GM19438 (cell line): Measurements from ENCODE around the gene TSC22D4.
A peak's percentile ranks its signal among the peaks of the same experiment; 100 is the strongest.
"Not testable (repeated sequence)": the region's sequence is repeated elsewhere in the genome, so short reads cannot be mapped to it uniquely, and the experiment has no call there.

Experiments used
- ATAC-seq: cut with Tn5 transposase; IDR thresholded peaks from one replicate; pipeline ENCODE4 v1.9.1; 2021; ENCODE audit warnings: low read depth; ENCODE audit not compliant: unreplicated experiment

Gene TSC22D4

DNA sequence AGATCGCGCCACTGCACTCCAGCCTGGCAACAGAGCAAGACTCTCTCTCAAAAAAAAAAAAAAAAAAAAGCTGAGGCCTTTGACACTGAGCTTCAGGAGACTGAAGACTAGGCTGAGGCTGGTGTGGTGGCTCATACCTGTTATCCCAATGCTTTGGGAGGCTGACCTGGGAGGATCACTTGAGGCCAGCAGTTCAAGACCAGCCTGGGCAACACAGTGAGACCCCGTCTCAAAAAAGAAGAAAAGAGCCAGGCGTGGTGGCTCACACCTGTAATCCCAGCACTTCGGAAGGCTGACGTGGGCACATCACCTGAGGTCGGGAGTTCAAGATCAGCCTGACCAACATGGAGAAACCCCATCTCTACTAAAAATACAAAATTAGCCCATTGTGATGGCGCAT, 31.7 kb downstream of the TSC22D4 start:
- not testable (repeated sequence) for ATAC-seq

DNA sequence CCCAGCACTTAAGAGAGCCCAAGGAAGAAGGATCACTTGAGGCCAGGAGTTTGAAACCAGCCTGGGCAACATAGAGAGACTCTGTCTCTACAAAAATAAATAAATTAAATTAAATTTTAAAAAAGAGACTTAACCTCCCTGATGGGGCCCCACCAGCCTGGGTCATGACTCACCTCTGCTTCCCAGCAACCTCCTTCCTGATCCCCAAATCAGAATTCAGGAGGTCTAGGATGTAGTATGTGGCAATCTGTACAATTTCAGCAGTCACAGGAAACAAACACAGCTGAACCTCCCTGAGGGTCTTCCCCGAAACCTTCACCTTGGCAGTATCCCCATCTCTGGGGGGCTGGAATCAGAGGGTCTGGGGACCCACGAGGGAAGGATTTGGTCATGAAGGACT, 33.0 kb downstream of the TSC22D4 start:
- ATAC-seq: no peak

DNA sequence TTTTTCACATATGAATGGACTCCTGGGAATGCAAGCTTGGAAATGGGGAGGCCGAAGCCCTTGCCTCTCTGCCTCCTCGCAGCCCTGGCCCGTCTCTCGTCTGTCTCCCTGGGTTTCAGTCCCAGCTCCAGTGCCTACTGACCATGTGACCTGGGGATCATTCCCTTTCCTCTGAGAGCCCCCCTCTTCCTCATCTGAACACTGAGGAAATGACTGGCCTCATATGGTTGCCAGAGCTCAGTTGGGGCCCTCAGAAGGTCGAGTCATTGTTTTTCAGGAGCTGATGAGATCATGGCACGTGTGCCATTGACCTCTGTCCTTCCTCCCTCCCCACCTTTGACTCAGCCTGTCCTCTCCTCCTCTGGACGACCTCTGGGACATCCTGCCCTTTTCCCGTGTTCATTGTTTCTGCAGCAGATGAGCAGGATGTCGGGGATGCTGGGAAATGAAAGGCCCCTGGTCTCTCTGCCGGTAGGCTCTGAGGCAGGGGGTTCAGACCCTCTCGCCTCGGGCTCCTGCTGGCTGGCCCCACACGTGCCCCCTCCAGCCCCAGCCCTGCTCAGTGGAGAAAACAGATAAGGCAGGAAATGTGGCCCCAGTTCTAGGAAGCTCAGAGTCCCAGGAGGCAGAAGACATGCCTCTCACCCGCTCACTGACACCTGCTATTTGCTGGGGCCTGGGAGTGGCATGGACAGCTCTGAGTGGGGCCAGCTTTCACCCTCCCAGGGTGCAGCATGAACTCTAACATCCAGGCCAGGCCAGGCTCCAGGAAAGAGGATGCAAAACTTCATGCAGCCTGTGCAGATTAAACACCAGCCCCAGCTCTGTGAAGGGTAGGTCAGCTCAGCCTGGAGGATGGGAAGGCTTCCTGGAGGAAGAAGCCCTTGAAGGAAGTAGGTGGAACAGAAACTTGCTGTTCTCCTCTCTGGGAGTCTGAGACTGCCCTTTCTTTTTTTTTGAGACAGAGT, 34.4 kb downstream of the TSC22D4 start:
- ATAC-seq: no peak

DNA sequence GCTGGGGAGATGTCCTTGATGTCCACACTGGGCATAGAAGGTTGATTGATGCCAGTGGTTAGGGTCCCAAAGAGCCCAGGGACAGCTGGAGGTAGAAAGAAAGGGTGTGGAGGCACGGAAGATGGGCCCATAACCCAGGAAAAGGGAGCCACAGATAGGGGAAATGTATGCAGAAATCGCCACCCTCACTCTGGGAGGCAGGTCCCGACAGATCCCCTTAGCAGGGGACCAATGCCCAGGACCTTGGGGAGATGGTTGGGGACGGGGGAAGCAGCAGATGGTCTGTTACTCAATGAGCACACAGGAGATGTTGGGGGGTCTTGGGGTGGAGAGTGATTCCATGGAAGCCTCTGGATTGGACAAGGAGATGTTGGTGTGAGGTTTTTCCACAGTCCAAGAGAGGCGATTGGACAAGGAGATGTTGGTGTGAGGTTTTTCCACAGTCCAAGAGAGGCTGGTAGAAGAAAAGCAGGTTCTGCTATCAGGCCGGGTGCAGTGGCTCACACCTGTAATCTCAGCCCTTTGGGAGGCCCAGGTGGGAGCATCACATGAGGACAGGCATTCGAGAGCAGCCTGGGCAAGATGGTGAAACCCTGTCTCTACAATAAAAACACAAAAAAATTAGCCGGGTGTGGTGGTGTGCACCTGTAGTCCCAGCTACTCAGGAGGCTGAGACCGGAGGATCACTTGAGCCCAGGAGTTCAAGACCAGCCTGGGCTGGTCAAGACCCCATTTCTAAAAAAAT, 35.7 kb downstream of the TSC22D4 start:
- no peak for ATAC-seq

DNA sequence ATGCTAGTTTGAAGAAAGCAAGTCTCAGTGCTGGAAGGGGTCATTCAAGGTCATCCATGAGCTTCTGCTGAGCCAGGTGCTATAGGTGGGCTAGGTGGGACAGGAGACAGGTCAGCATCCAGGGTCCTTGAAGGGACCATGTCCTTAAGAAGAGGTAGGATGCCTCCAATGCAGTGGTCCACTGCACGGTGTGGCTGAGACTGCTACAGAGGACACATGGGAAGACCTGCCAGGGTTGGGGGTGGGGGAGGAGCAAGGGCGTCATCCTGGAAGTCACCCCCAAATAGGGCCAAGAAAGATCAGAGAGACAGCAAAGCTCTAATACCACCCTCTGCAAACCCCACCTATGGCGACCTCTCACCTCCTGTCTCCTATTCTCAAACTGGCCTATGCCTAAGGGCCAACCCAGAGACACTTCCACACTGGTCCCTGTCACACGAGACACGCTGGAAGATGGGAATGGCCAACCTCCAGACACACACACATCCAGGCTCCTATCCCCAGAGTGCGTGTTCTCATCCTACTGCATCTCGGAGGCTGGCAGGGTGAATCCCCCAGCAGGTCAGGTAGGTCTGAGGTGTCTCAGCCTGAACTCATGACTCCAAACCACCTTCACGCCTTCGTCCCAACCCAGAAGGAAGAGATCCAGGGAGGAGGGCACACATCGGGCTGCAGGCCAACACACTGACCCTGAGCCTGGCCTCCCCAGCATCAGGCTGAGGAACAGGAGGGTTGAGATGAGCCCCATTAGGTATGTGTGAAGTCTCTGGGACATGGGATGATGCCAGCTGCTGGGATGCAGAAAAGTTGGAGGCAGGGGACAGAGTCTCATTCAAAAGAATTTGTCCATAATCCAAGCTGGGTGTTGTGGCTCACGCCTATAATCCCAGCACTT, 37.1 kb downstream of the TSC22D4 start:
- ATAC-seq: no peak

DNA sequence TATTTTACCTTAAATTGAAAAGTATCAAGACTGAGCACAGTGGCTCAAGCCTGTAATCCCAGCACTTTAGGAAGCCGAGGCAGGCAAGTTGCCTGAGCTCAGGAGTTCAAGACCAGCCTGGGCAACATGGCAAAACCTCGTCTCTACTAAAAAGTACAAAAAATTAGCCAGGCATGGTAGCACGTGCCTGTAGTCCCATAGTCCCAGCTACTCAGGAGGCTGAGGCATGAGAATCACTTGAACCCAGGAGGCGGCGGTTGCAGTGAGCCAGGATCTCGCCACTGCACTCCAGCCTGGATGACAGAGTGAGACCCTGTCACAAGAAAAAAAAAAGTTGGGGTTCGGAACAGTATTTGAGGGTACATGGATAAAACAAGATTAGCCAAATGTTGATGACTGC, 39.8 kb downstream of the TSC22D4 start:
- ATAC-seq: not testable (repeated sequence)

DNA sequence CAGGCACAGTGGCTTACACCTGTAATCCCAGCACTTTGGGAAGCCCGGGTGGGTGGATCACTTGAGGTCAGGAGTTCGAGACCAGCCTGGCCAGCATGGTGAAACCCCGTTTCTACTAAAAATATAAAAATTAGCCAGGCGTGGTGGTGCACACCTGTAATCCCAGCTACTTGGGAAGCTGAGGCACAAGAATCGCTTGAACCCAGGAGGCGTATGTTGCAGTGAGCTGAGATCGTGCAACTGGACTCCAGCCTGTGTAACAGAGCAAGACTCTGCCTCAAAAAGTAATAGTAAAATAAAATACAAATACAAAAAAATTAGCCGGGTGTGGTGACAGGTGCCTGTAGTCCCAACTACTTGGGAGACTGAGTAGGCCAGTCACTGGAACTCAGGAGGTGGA, 40.3 kb downstream of the TSC22D4 start:
- ATAC-seq: not testable (repeated sequence)

DNA sequence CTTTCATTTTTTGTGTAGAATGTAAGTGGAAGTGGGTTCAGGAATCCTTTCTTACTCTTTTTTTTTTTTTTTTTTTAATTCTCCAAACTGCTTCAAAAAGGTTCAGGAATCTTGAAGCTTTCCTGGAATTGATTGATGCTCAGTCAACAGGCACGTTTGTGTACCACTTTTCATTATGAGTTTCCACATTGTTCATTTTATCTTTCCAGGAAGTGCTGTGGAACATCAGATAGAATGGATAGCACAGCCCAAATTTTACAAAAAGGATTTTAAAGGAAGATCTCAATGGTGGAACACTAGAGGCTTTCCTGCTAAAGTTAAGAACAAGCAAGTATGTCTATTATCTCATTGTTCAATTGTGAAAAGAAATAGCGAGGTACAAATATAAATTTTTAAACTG, 40.8 kb downstream of the TSC22D4 start:
- ATAC-seq: no peak

DNA sequence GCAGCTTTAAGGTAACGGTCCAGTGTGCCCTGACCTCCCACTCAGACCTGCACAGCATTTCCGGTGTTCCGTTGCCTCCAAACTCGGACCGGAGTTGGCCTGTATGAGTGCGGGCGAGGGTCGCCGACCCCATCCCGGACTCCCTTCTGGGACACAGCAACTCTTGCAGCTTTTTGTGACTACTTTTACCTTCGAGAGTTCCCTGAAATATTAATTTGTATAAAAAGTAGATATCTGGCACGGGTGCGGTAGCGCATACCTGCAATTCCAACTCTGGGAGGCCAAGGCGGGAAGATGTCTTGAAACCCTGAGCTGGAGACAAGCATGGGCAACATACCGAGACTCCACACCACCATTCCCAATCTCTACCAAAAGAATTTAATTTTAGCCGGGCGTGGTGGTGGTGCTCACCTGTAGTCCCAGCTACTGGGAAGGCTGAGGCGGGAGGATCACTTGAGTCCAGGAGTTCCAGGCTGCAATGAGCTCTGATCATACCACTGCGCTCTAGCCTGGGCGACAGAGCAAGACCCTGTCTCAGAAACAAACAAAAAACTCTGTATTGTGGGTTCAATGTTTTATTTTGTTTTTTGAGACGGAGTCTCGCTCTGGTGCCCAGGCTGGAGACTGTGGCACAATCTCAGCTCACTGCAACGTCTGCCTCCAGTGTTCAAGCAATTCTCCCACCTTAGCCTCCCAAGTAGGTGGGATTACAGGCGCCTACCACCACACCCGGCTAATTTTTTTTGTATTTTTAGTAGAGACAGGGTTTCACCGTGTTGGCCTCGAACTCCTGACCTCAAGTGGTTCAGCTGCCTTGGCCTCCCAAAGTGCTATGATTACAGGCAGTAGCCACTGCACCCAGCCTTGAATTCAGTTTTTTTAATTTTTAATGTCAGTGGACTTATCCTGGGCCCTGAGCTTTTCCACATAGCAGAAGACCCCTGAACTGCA, 41.6 kb downstream of the TSC22D4 start:
- no peak for ATAC-seq

DNA sequence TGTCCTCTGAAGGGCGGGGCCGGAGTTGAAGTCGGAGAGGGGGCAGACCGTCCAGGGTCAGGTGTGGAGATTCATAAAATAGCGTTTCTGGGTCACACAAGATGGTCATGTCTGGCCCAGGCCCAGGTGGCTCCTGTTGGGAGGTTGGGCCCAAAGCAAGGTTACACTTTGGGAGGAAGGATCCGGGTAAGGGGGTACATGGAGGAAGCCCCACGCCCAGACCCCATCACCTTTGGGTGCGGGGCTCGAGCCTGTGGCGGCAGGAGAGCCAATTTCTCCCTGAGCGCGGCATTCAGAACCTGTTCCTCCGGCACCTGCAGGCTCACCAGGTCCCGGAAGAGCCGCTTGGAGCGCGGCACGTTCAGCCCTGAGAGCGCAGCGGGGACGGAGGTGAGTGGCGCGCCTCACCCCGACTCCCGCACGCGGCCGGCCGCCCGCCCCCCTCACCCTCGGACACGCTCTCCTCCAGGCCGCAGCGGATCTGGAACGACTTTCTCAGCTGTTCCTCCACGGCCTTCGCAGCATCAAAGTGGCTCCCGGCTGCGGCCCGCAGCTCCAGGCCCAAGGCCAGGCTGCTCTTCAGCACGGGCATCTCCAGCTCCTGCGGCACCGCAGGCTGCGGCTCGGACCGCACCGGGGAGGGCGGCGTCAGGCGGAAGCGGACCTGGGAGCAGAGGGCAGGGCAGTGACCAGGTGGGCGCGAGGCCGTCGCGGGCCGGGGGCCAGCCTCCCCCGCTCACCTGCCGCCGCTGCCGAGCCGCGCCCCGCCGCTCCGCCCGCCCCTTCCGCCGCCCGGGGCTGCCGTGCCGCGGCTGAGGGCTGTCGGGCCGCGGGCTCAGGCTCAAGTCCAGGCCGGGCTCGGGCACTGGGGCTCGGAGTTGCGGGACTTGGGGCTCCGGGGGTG, 43.4 kb downstream of the TSC22D4 start:
- ATAC-seq: peak; percentile 20

DNA sequence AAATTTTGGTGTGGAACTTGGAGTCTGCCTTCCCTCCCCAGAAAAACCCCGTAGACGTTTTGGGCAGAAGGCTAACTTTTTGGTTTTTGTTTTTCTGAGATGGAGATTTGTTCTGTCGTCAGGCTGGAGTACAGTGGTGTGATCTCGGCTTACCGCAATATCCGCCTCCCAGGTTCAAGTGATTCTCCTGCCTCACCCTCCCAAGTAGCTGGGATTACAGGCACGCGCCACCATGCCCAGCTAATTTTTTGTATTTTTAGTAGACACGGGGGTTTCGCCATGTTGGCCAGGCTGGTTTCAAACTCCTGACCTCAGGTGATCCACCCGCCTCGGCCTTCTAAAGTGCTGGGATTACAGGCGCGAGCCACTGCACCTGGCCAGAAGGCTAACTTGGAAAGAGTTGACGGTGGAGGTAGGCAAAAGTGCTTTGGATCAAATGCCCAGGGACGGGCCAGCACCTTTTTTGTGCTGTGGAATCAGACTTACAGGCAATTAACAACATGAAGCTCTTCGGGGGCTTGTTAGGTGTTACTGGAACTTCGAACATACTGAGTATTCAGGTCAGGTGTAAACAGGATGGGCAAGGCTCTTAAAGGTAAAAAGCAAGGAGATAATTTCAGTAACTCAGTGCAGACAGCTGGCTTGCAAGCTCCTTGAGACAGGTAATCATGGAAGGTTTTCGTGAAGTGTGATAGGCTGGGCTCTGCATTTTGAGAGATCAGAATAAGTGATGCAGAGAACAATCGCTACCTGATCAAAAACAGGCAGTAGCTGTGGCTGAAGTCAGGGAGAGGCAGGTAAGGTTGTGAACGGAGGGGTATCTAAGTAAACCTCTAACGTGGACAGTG, 44.5 kb downstream of the TSC22D4 start:
- ATAC-seq: no peak

DNA sequence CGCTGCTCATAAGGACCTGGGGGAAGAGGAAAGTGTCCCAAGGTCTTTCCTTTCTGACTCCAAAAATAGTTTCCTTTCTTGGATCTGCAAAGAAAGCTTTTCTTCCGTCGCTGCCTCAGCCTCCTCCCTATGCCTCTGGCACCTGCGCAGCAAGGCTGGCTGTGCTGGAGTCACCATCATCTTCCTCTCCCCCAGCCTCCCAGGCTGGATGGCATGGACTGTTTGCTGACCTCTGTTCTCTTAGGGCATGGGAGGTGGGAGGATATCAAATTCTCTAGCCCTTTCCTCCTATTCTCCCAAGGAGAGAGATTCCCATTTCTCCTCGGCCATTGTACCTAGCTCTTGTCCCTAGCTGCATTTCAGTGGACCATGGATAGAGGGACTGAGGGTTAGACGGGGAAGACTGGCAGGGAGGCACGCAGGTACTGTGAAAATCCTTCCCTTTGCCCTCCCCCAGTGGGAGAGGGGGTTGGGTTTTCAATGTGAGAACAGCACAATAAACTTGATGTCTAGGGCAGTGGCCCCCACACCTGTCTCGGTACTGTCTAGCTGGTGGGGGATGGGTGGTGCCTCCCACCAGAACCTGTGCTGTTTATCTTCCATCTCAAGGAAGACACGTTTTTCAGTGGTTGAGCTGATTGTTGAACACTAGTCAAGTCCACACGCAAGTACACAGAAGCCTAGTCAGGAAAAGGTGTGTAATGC, 45.3 kb downstream of the TSC22D4 start:
- ATAC-seq: no peak

DNA sequence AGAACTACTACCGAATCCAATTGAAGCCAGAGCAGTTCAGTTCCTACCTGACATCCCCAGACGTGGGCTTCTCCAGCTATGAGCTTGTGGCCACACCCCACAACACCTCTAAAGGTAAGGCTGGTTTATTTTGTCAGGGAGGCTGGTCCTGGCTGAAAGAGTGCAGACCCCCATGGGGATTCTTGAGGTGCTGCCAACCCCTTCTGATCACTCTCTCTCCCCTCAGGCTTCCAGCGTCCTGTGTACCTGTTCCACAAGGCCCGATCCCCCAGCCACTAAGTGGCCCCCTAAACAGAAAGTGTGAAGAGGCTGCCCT, 45.8 kb downstream of the TSC22D4 start:
- no peak for ATAC-seq

DNA sequence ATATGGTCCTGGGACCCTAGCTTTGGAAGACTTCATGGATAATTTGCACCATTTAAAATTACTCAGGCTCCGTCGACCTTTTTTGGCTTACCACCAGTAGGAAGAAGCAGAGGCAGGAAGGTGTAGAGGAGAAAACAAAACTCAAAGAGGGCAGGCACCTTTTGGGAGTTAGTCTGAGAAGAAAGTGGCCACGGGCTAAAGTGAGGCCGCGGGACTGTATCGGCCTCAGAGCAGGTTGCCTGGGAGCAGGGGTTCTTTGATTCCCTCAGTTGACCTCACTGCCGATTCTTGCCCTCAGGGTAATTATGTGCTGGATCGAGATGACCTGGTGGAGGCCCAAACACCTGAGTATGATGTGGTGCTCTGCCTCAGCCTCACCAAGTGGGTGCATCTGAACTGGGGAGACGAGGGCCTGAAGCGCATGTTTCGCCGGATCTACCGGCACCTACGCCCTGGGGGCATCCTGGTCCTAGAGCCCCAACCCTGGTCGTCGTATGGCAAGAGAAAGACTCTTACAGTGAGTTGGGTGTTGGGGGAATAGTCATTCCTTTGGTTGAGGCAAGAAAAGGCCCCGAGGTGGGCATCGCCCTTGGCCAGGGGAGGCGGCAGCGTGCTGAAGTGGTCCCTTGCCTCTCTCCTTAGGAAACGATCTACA, 46.3 kb downstream of the TSC22D4 start:
- no peak for ATAC-seq

DNA sequence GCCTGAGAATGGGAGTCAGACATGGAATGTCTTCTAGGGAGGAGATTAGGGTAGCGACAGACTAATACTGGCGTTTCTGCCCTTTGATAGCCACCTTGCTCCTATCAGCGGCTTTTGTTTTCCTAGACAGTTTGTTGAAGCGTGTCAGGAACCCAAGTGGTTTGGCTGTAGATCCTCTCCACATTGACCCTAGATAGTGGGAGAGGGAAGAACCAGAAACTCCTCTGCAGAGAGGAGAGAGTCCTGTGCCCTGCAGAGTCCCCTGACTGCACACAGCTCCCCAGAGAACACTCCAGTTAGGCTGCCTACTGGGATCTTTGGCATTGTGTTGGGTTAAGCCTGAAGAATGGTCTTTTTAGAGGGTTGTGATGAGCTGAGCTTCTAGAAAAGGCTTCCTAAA, 47.0 kb downstream of the TSC22D4 start:
- no peak for ATAC-seq

DNA sequence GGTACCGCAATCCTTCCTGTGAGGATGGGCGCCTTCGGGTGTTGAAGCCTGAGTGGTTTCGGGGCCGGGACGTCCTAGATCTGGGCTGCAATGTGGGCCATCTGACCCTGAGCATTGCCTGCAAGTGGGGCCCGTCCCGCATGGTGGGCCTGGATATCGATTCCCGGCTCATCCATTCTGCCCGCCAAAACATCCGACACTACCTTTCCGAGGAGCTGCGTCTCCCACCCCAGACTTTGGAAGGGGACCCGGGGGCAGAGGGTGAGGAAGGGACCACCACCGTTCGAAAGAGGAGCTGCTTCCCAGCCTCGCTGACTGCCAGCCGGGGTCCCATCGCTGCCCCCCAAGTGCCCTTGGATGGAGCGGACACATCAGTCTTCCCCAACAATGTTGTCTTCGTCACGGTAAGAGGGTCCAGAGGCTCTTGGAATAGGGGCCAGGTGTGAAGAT, 47.7 kb downstream of the TSC22D4 start:
- no peak for ATAC-seq
